Peyer's patch (tissue), 4 donors: ENCODE data around the gene RALGDS. TPM values are rescaled to one million over a fixed set of nuclear protein-coding genes. Genes with fewer than 3 reads are reported as not detected.

ENCODE experiments used
- DNase-seq, 3 donors: peaks; one replicate each; pipeline ENCODE4 v3.0.0-alpha.2; 2017 to 2019
- H3K27ac ChIP-seq, 4 donors: fragments of 200-600 bp; sonication (generic); one replicate each; pipeline ENCODE4 v1.5.1; 2016 to 2019
- H3K27me3 ChIP-seq, 2 donors: fragments of 200-600 bp; sonication (generic); one replicate each; pipeline ENCODE4 v1.5.1; 2019
- H3K36me3 ChIP-seq, 3 donors: fragments of 200-600 bp; sonication (generic); one replicate each; pipeline ENCODE4 v1.5.1; 2016 to 2019
- H3K4me1 ChIP-seq, 4 donors: fragments of 200-600 bp; sonication (generic); one replicate each; pipeline ENCODE4 v1.5.1; 2016 to 2019
- H3K4me3 ChIP-seq, 4 donors: fragments of 200-600 bp; sonication (generic); 1 replicate in 3 of 4; 2 replicates in 1 of 4; pipeline ENCODE4 v1.5.1; 2016 to 2019; ENCODE audit warnings: mild to moderate bottlenecking in 1 of 4
- H3K9me3 ChIP-seq, 4 donors: fragments of 200-600 bp; sonication (generic); one replicate each; pipeline ENCODE4 v1.5.1; 2016 to 2019; ENCODE audit warnings: mild to moderate bottlenecking in 1 of 4
- CTCF ChIP-seq, 6 experiments: fragments of 450-650 bp in 4 of 6; fragments of 200-600 bp in 2 of 6; sonication (generic) in 1 of 6; IDR thresholded peaks; one replicate each; pipeline ENCODE4 v1.5.1; 2017 to 2019; ENCODE audit warnings: antibody characterized with exemption in 6 of 6, mild to moderate bottlenecking in 3 of 6, moderate library complexity in 1 of 6
- POLR2A ChIP-seq, 2 donors: fragments of 450-650 bp; IDR thresholded peaks; one replicate each; pipeline ENCODE4 v1.5.1; 2017; ENCODE audit warnings: antibody characterized with exemption in 2 of 2, mild to moderate bottlenecking in 2 of 2, moderate library complexity in 2 of 2
- total RNA-seq, 4 donors: library from RNA; depleted of rRNA; stranded (reverse); fragments of >200 nt; gene quantifications; one replicate each; pipeline ENCODE4 v1.1.0, GENCODE V29; 2016

RALGDS gene
- total RNA-seq, 4 donors from 2014 or later: 53.1 to 237 (median 139) TPM

- Histone ChIP-seq H3K9me3 (no peaks in the 10 kb centered on the region), H3K4me3 (no peak overlapping the region), H3K27ac (no peak overlapping the region), H3K36me3 (no peaks in the 10 kb centered on the region), H3K4me1 (peaks cover 0 to 22% (median 6%) of the 10 kb centered on the region in 4 donors), H3K27me3 (no peaks in the 10 kb centered on the region)
- TF ChIP-seq CTCF (IDR thresholded peaks at IDR 0.05) (no peak), POLR2A (IDR thresholded peaks at IDR 0.05) (no peak)
- DNase-seq: peak in 1 of 3 donors; percentile 21
These were observed 46.2 kb upstream of the RALGDS start for GRCh38 chr9:133167096-133167730.

- no peak overlapping the region for H3K27ac ChIP-seq
- DNase-seq: peak in 2 of 3 donors; percentile 39 to 44
- no peaks in the 10 kb centered on the region for H3K36me3 ChIP-seq
- peaks cover 0 to 24% (median 6%) of the 10 kb centered on the region in 4 donors for H3K4me1 ChIP-seq
- H3K27me3 ChIP-seq: no peaks in the 10 kb centered on the region
- TF ChIP-seq POLR2A (IDR thresholded peaks at IDR 0.05) (no peak), CTCF (IDR thresholded peaks at IDR 0.05) (no peak)
- H3K9me3 ChIP-seq: no peaks in the 10 kb centered on the region
- no peak overlapping the region for H3K4me3 ChIP-seq
These were observed 45.4 kb upstream of the RALGDS start for GRCh38 chr9:133166392-133166791.

- H3K27ac ChIP-seq: no peak overlapping the region
- H3K4me1 ChIP-seq: peaks cover 0 to 24% (median 4%) of the 10 kb centered on the region in 4 donors
- no peak overlapping the region for H3K4me3 ChIP-seq
These were observed 44.4 kb upstream of the RALGDS start for GRCh38 chr9:133165452-133165730.

GRCh38 chr9:133164191-133164590 lies 43.2 kb upstream of the RALGDS start:
- Histone ChIP-seq H3K4me3 (peak overlapping the region; percentile 53 to 75 (median 65)), H3K9me3 (no peaks in the 10 kb centered on the region), H3K27ac (peak overlapping the region; percentile 47 to 83 (median 68)), H3K4me1 (peaks cover 0 to 24% (median 4%) of the 10 kb centered on the region in 4 donors), H3K27me3 (no peaks in the 10 kb centered on the region), H3K36me3 (no peaks in the 10 kb centered on the region)
- TF ChIP-seq CTCF (IDR thresholded peaks at IDR 0.05) (no peak), POLR2A (IDR thresholded peaks at IDR 0.05) (no peak)
- DNase-seq: peak in 1 of 3 donors; percentile 32

More at GRCh38 chr9:133165452-133165730, 44.4 kb upstream of the RALGDS start:
- DNase-seq: no peak
- no peaks in the 10 kb centered on the region for H3K9me3 ChIP-seq
- TF ChIP-seq POLR2A (IDR thresholded peaks at IDR 0.05) (no peak), CTCF (IDR thresholded peaks at IDR 0.05) (no peak)
- H3K36me3 ChIP-seq: no peaks in the 10 kb centered on the region
- no peaks in the 10 kb centered on the region for H3K27me3 ChIP-seq

GRCh38 chr9:133163504-133164172 lies 42.6 kb upstream of the RALGDS start, which contains the start of gene GBGT1:
Gene GBGT1, minus strand, starts transcription at chr9:133163914. Its CDS starts 1,502 bp downstream, at chr9:133162412.
- no peak for TF ChIP-seq CTCF (IDR thresholded peaks at IDR 0.05)
- peak in 1 of 2 donors; percentile 32 for TF ChIP-seq POLR2A (IDR thresholded peaks at IDR 0.05)

More at GRCh38 chr9:133163504-133164172, 42.6 kb upstream of the RALGDS start, which contains the start of gene GBGT1:
- Histone ChIP-seq H3K4me1 (peaks cover 0 to 24% (median 4%) of the 10 kb centered on the region in 4 donors), H3K36me3 (no peaks in the 10 kb centered on the region), H3K9me3 (no peaks in the 10 kb centered on the region), H3K27me3 (no peaks in the 10 kb centered on the region), H3K4me3 (peak within 1 kb of the TSS; percentile 53 to 75 (median 65)), H3K27ac (peak within 1 kb of the TSS; percentile 47 to 83 (median 68))
- peak; percentile 77 to 87 (median 79) for DNase-seq
